Caki2 (cell line): Measurements from ENCODE around the gene GLRX. TPM values are rescaled to one million over a fixed set of nuclear protein-coding genes. Genes with fewer than 3 reads are reported as not detected.

Experiments used
- DNase-seq: peaks from one replicate; pipeline ENCODE4 v3.0.0-alpha.2; 2015; ENCODE audit warnings: low read depth
- in situ Hi-C: cut with HindIII; loops from 2 replicates; pipeline ENCODE4 v1.10.0; 2016; ENCODE audit warnings: low sequenced_read_pairs, low pct_unique_long_range_greater_than_20kb, mixed read lengths
- total RNA-seq: library from RNA; depleted of rRNA; stranded (reverse); fragments of >200 nt; shearing (Covaris generic); gene quantifications from 2 replicates; pipeline ENCODE4 v1.2.3, GENCODE V29; 2014; ENCODE audit warnings: low replicate concordance

GLRX gene
- total RNA-seq, 1 experiment from 2014 or later = 30.2 TPM

- no peak for DNase-seq
- in situ Hi-C loops = no loop called here
Measured at GRCh38 chr5:95799191-95799835, 23.2 kb downstream of the GLRX start.

DNA sequence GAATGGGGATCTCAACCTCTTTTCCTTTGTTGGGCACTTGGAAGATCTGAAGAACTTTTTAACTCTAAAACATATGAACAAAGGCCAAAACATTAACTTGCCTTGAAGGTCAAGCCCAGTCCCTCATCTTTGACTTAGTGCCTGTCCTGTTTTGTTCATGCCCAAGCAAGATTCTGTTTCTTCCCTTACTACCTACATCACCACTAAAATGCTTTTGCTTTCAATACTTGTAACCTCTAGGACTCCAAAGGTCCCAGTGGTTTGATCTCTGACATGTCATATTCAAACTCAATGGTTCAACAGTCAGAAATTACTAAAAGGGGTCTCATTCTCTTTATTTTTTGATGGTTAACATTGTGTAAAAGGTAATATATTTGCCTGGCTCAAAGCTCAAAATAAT lies 24.0 kb downstream of the GLRX start:
- in situ Hi-C loops = no loop called here

GRCh38 chr5:95798048-95798447 lies 24.5 kb downstream of the GLRX start:
- no peak for DNase-seq
- in situ Hi-C loops = no loop called here

More for the DNA sequence above, 24.0 kb downstream of the GLRX start:
- no peak for DNase-seq

DNA sequence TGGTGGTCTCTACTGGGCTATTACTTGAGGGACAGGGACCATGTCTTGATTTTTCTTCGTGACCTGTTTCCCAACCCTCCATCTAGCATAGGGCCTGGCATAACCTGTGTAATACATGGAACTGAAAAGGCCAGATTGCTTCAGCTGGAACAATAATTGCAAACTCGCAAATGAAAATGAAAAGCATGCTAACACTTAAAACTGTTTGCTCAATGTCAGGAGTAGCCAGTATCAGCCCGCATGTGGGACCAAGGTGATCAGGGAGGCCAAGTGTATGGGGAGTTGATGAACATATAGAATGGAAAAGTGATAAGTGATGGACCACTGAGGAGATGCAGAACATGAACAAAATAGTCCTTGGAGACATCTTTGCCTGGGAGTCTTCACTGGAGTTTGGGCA lies 25.2 kb downstream of the GLRX start:
- DNase-seq = no peak
- in situ Hi-C loops = no loop called here

DNA sequence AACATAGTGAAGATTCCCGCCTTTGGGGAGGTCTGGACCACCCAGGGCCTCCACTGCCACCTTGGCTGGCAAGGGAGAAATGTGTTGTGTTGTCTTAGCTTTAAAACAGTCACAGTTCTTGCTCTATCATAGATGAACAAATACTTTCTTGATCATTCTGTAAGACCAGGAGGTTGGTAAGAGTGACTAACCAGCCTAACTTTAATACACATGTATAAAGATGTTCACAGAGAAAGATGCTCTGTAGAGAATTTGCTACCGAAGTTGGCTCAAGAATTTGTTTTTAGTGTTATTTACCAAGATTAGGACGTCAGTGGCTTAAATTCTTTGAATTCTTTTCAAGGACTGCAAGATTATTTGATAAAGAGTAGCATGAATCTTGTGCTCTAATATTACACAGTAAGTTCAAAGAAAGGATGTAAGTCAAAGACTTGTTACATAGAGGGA lies 28.4 kb downstream of the GLRX start:
- in situ Hi-C loops = no loop called here
- no peak for DNase-seq

DNA sequence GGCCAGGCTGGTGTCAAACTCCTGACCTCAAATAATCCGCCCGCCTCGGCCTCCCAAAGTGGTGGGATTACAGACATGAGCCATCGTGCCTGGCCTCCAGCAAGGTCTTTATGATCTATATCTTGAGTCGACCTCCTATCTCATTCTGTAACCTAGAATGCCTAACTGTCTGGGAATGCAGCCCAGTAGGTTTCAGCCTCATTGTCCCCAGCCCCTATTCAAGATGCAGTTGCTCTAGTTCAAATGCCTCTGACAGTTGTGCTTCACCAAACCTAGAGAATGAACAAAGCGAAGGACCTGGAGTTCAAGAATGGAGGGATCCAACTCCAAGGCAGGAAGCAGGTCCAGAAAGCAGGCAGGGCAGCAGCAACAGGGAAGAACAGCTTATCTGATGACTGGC lies 30.8 kb downstream of the GLRX start:
- in situ Hi-C loops = no loop called here
- DNase-seq = no peak

DNA sequence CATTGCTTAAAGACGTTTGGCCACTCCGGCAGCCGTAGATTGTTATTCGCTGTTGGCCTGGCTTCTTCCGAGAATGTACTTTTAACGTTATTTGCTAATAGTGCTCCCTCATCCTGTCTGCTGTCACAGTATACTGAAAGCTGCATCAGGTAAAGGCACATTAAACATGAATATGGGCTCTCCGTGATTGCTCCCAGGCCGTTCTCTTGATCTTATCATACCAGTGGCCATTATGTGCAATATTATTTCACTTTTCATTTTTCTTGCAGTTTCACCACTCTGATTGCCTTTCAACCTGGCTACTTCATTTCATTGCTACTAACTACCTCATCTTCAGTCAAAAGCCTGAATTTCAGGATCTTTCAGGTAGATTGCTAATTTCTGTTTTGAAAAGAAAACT lies 34.0 kb downstream of the GLRX start:
- in situ Hi-C loops = no loop called here

GRCh38 chr5:95786821-95787418 lies 35.6 kb downstream of the GLRX start:
- no peak for DNase-seq
- in situ Hi-C loops = no loop called here

More for the DNA sequence above, 34.0 kb downstream of the GLRX start:
- DNase-seq = no peak

- in situ Hi-C loops = no loop called here
- no peak for DNase-seq
Measured at GRCh38 chr5:95784514-95785302, 37.8 kb downstream of the GLRX start.

DNA sequence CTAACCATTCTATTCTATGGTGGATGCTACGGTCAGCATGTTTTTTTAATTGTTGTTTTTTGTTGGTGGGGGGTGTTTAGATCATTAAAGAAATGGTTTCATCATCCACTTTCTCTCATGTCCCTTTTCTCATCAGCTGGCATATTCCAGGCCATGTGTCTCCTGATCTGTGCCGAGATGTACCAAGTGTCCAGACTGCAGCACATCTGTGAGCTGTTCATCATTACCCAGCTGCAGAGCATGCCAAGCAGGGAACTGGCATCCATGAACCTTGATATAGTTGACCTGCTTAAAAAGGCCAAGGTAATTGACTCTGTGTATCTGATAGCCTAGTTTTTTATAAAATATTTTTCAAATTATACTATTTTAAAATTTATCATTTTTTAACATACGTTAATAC lies 38.9 kb downstream of the GLRX start:
- in situ Hi-C loops = no loop called here

DNA sequence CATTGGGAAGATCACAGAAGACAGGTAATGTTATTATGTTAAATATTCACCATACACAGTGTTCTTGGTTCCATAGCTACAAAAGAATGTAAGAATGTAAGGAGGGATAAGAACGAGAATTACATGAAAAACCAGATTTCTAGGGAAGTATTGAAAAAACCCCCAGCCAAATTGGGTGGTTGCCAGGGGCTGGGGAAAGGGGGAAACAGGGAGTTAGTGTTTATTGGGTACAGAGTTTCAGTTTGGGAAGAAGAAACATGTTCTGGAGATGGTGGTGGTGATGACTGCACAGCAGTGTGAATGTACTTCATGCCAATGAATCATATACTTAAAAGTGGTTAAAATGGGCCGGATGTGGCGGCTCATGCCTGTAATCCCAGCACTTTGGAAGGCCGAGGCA lies 40.3 kb downstream of the GLRX start:
- in situ Hi-C loops = no loop called here
- no peak for DNase-seq

More for the DNA sequence above, 38.9 kb downstream of the GLRX start:
- DNase-seq = no peak

- in situ Hi-C loops = no loop called here
- DNase-seq = peak; percentile 70
Measured at GRCh38 chr5:95781101-95781583, 41.4 kb downstream of the GLRX start.

GRCh38 chr5:95780597-95780996 lies 41.9 kb downstream of the GLRX start:
- DNase-seq = no peak
- in situ Hi-C loops = no loop called here

GRCh38 chr5:95779611-95780010 lies 42.9 kb downstream of the GLRX start:
- DNase-seq = no peak
- in situ Hi-C loops = no loop called here

DNA sequence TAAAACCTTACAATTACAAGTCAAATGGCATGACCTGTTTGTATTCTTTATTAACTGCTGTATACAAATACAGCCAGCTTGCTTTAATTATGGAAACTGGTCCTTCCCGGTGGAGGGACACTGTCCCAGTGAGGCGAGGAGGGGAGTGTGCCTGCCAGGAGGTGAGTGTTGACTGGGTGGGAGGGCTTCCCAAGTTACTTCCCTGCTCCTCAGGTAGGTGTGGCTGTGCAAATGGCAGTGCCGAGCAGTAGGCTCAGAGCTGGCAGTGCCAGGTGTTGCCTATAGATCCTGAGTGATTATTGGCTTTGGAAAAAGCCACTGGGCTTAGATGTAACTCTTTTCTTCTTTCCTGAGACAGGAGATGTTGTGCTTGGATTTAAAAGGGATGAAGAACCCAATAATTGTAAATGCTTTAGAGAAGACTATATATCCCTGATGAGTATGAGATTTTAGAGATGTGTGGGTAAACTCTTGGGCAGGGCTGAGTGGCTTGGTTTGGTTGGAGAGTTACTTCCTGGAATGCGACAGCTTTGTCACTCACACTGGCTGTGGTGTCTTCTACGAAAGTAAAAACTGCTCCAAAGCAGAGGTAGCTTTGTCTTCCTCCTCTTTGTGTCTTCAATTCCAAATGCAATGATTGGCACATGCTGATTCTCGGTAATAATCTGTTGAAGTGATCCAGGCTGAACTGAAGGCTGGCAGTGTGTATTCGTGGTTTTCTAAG lies 43.7 kb downstream of the GLRX start:
- DNase-seq = no peak
- in situ Hi-C loops = no loop called here

DNA sequence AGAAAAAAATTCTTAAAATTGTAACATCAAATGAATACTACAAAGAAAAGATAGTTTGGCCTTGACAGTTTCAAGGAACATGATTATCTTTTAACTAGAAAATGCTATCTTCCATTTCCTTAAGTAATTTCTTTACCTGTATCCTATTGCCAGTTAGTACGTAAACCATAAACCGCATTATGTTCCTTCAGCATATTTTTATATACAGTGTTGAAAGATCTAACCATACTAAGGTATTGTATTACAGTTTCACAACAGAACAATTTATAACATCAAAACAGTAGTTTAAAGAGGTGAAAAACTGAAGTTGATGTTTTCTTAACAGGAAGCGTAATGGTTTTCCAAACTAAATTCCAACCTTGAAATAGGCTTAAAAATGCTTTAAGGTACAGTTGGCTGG lies 45.1 kb downstream of the GLRX start:
- DNase-seq = no peak
- in situ Hi-C loops = no loop called here

- in situ Hi-C loops = no loop called here
- DNase-seq = peak; percentile 11
Measured at GRCh38 chr5:95773335-95774059, 49.0 kb downstream of the GLRX start.

DNA sequence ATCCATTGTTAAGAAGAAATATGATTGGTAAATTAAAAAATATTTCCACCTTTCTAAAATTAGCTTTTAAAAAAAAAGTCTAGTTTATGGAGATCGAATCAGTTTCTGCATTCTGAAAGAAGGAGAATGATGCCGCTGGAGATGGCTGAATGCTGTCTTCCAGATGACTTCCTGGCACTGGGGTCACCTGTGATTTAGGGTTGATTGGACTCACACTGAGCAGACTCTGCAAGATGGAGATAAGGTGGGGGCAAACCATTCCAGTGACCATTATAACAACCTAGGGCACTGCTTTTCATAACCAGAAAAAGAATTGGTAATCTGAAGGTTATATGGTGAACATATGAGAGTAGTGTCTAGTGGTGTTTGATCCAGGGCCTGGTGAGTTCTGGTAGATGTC lies 50.6 kb downstream of the GLRX start:
- DNase-seq = no peak
- in situ Hi-C loops = no loop called here
